ENCODE measurements around the gene PRIM2.
"Not testable (repeated sequence)": the region's sequence is repeated elsewhere in the genome, so short reads cannot be mapped to it uniquely, and the experiment has no call there.

PRIM2 gene

GRCh38 chr6:57610612-57611011, 293.2 kb downstream of the PRIM2 start:
- DNase-seq (ENCODE audit: low spot score) = not testable (repeated sequence)

DNA sequence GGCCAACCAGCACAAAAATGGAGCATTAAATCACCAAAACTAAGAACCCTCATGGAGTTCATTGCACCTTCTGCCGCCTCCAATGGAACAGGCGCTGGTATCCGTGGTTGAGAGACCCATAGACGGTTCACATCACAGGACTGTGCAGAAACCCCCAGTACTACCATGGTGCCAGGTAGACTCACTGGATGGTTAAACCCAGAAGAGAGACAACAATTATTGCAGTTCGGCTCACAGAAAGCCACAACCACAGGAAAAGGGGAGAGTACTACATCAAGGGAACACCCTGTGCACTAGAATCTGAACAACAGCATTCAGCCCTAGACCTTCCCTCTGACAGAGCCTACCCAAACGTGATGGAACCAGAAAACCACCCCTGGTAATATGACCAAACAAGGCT, 301.5 kb downstream of the PRIM2 start:
- DNase-seq (ENCODE audit: low spot score) = not testable (repeated sequence)

- not testable (repeated sequence) for DNase-seq (ENCODE audit: low spot score)
Measured at GRCh38 chr6:57631773-57632172, 314.3 kb downstream of the PRIM2 start.

GRCh38 chr6:57658526-57658925, 341.1 kb downstream of the PRIM2 start:
- DNase-seq (ENCODE audit: low spot score) = not testable (repeated sequence)

DNA sequence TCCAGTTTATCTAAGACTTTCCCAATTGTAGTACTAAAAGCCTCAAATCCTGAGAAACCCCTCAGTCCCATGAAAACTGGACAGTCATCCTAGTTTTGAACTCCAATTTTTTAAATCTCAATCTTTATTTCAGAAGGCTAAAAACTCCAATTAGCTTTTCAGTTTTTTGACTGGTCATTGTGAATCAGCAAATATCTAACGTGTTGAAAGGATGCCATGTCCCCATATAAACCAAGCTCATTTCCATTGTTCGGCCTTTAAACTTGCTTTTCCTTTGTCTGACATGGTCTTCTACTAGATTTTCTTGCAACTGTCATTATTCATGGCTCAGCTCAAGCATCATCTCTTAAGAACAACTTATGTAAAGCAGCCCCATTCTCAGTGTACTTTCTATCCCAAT, 342.4 kb downstream of the PRIM2 start:
- DNase-seq (ENCODE audit: low spot score) = not testable (repeated sequence)

- not testable (repeated sequence) for DNase-seq (ENCODE audit: low spot score)
Measured at GRCh38 chr6:57660940-57661339, 343.5 kb downstream of the PRIM2 start.

GRCh38 chr6:57668108-57668507, 350.7 kb downstream of the PRIM2 start:
- DNase-seq (ENCODE audit: low spot score) = not testable (repeated sequence)

DNA sequence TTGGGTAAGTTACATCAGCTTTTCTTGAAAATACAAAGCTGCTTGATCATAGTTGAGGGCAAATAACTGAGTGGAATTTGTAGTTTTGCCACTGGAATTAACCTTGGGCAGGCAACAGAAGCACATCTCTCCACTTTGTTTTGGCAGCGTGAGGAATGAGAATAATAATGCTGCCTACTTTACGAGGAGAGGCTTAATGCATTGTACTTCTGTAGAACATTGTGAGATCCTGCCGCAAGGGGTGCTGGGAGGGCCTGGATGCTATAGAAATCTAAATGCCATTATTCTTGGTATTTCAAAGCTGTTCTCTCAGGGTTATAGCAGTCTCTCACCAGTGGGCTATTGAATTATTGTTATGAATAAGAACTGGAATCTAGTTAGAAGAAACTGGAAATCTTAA, 353.8 kb downstream of the PRIM2 start:
- not testable (repeated sequence) for DNase-seq (ENCODE audit: low spot score)

- DNase-seq (ENCODE audit: low spot score) = peak; percentile 2
Measured at GRCh38 chr6:57671937-57672627, 354.7 kb downstream of the PRIM2 start.

- not testable (repeated sequence) for DNase-seq (ENCODE audit: low spot score)
Measured at GRCh38 chr6:57673281-57673680, 355.9 kb downstream of the PRIM2 start.

GRCh38 chr6:57675386-57675785, 358.0 kb downstream of the PRIM2 start:
- not testable (repeated sequence) for DNase-seq (ENCODE audit: low spot score)

DNA sequence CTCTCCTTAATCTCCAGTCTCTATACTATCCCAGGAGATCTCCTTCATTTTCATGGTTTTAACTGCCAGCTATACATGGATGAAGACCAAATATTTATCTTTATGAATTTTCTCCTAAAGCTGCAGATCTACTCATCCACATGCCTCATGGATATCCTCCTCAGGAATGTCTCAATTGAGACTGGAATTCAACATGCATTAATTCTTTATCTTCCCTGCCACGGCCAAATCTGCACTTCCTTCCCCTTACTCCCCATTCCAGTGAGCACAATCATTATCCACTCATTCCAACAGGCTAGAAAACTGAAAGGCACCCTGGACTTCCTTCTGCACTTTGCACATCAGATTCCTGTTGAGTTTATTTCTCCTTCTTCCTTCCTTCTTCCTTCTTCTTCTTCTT, 379.0 kb downstream of the PRIM2 start:
- DNase-seq (ENCODE audit: low spot score) = not testable (repeated sequence)

All from iPS-NIHi11 (cell line).